Daoy (cell line): ENCODE data around the gene SPINT4. TPM values are rescaled to one million over a fixed set of nuclear protein-coding genes. Genes with fewer than 3 reads are reported as not detected.

Experiments used
- DNase-seq: peaks from one replicate; pipeline ENCODE4 v3.0.0-alpha.2; 2015; ENCODE audit warnings: low read depth
- total RNA-seq: library from RNA; depleted of rRNA; stranded (reverse); fragments of >200 nt; shearing (Covaris generic); gene quantifications from 2 replicates; pipeline ENCODE4 v1.2.3, GENCODE V29; 2014; rRNA removed

SPINT4 gene
- total RNA-seq, 1 experiment from 2014 or later: not detected

DNA sequence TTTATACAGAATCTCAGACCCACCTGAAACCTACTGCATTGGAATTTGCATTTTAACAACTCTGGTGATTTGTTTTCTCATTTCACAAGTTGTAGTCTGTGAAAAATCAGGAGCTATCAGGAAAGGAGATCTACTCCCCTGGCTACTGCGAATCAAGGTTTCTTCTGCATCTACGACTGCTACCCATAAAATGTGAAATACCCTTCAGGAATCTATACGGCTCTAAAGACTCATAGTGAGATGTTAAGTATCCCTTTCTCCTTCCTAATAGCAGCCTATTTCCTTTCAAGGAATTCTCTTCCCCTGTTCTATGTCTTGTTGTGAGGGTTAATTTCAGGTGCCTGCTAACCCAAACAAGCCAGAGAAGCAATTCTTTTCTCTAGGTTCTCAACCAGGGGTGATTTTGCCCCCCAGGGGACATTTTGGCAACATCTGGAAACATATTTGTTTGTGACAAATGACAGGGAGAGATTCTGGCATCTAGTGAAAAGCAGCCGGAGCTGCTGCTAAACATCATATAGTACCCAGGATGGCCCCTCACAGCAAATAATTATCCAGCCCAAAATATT, 43.2 kb downstream of the SPINT4 start:
- no peak for DNase-seq

DNA sequence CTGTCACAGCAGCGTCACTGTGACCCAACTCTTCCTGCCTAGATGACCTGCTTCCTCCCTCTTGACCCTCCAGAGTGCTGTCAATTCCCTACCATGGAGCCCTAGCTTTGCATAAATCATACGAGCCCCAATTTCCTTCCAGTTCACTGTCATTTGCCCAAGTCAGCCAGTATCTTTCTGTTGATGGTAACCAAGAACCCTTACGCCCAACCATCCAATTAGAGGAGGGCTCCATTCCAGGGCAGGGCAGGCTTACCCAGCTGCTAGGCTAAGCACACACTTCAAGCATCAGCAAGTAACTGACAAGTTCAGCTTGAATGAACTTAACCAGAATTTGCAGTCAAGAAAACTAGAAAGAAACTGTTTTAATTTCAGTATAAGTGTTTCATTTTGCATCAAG, 43.8 kb downstream of the SPINT4 start:
- no peak for DNase-seq

DNA sequence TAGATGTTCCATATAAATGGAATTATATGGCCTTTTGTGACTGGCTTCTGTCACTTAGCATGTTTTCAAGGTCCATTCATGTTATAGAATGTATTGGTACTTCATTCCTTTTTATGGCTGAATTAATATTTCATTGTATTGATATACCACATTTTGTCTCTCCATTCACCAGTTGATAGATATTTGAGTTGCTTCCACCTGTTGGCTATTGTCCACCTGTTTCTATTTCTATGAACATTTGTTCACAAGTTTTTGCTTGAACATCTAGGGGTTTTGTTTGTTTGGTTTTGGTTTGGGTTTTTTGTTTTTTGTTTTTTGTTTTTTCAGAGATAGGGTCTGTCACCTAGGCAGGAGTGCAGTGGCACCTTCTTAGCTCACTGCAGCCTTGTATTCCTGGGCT, 46.3 kb downstream of the SPINT4 start:
- DNase-seq: no peak

DNA sequence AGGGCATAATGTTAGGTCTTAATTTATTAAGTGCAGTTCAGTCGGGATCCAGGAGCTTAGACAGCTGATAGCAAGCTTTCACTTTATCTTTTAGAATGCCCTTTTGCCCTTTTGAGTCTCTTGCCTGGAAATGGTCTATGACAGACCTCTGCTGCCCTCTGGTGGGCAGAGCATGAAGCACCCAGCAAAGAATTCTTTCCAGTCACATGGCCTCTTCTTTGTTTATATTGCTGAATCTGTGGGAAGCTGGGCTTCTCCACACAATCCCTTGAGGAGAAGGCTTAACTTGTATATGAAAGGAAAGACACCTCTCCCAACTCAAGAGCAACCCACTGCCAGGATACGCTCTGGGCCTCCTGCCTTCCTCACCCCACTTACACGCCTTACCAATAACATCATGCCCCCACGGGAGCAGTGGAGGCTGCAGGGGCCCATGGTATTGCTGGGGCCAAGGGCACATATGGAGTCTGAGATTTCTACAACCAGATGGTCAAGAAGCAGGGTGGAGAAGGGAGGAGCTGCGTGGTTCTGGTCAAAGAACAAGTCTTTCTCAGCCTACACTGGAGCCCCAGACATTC, 49.1 kb downstream of the SPINT4 start:
- peak; percentile 80 for DNase-seq

DNA sequence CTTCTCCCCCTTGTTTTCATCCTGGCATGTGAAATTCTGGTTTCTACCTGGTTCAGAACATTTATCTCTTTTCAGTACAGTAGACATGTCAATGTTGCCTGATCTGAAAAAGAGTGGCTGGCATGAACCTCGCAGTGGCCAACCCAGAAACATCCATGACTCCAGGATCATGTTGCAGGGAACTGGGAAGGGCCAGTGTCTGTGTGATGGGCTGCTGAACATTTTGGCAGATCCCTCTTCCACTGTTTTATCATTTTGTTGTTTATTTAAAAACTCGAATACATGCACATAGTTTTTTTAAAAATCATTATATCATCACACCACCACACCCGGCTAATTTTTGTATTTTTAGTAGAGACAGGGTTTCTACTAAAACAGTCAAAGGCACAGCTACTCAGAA, 50.5 kb downstream of the SPINT4 start:
- no peak for DNase-seq

DNA sequence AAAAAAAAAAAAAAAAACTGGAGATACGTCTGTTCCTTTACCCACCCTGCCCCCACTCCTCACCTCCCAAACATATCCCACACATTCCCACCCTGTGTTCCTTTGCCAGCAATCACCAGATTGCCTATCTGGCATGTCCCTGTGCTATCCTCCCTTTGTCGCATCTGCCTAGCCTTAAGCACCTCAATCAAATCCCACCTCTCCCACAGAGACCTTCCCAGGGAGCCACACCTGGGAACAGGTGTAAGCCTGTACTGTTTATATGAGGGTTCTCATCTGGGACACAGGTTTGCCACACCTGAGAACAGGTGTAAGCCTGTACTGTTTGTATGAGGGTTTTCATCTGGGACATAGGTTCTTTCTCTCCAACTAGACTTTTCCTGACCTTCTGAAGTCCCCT, 52.8 kb downstream of the SPINT4 start:
- no peak for DNase-seq

DNA sequence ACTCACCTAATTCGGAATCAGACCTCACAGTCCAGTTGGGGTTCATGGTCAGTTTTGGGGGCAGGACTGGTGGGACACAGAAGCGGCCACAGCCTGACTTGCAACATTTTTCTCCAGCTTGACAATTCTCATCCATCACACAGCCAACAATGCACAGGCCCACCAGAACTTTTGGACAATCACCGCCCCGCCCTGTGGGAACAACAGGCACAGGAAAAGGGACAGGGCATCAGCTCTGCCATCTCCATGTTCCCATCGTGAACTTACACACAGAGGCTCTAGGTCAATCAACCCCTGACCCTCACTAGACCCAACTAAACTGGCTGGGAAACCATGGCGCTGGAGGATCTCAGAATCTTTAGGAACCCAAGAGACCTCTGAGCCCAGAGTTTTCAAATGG, 53.3 kb downstream of the SPINT4 start:
- DNase-seq: no peak

Other genes starting within 250 kb of the SPINT4 start
- gene SPINT3, start 206.7 kb upstream of the SPINT4 start, total RNA-seq: not detected in 2 replicates
- gene WFDC6, start 182.9 kb upstream of the SPINT4 start, total RNA-seq: not detected in 2 replicates
- gene EPPIN, start 174.9 kb upstream of the SPINT4 start, total RNA-seq: not detected in 2 replicates
- not detected in 2 replicates for gene WFDC8, start 143.1 kb upstream of the SPINT4 start, total RNA-seq
- gene WFDC10A, start 92.6 kb upstream of the SPINT4 start, total RNA-seq: not detected in 2 replicates
- not detected in 2 replicates for gene WFDC9, start 91.1 kb upstream of the SPINT4 start, total RNA-seq
- not detected in 2 replicates for gene WFDC11, start 52.1 kb upstream of the SPINT4 start, total RNA-seq
- gene WFDC13, start 20.3 kb upstream of the SPINT4 start, total RNA-seq: not detected in 2 replicates
- gene WFDC10B, start 17.3 kb upstream of the SPINT4 start, total RNA-seq: not detected in 2 replicates
- gene WFDC3, start 69.5 kb downstream of the SPINT4 start, total RNA-seq: 2.3 TPM in 1 of 2 replicates, not detected in the other
- gene DNTTIP1, start 69.6 kb downstream of the SPINT4 start, total RNA-seq: 26.6 and 35.5 TPM in 2 replicates
- gene UBE2C, start 90.3 kb downstream of the SPINT4 start, total RNA-seq: 167 and 200 TPM in 2 replicates
- not detected in 2 replicates for gene TNNC2, start 105.0 kb downstream of the SPINT4 start, total RNA-seq
- 21.2 and 28.2 TPM in 2 replicates for gene SNX21, start 111.5 kb downstream of the SPINT4 start, total RNA-seq
- 35.7 and 46.8 TPM in 2 replicates for gene ACOT8, start 135.0 kb downstream of the SPINT4 start, total RNA-seq
- gene ZSWIM3, start 135.3 kb downstream of the SPINT4 start, total RNA-seq: 3.7 and 3.9 TPM in 2 replicates
- gene ZSWIM1, start 158.9 kb downstream of the SPINT4 start, total RNA-seq: 5.9 and 6.8 TPM in 2 replicates
- gene SPATA25, start 165.3 kb downstream of the SPINT4 start, total RNA-seq: not detected in 2 replicates
- gene NEURL2, start 168.9 kb downstream of the SPINT4 start, total RNA-seq: 0.42 and 2.3 TPM in 2 replicates
- gene CTSA, start 169.0 kb downstream of the SPINT4 start, total RNA-seq: 25.4 and 34.7 TPM in 2 replicates
- 0.30 and 0.80 TPM in 2 replicates for gene PLTP, start 189.8 kb downstream of the SPINT4 start, total RNA-seq
- gene PCIF1, start 212.3 kb downstream of the SPINT4 start, total RNA-seq: 2.7 and 3.6 TPM in 2 replicates
- gene ZNF335, start 249.9 kb downstream of the SPINT4 start, total RNA-seq: 9.5 and 12.1 TPM in 2 replicates